CD14-positive monocyte (primary cell): ENCODE data around the gene CDKN1C. TPM values are rescaled to one million over a fixed set of nuclear protein-coding genes. Genes with fewer than 3 reads are reported as not detected.
A peak's percentile ranks its signal among the peaks of the same experiment; 100 is the strongest.

Source experiments
- DNase-seq, 3 donors: peaks; one replicate each; pipeline ENCODE4 v3.0.0-alpha.2; 2011 to 2022
- H2AFZ ChIP-seq: 2 replicates; pipeline ENCODE4 v1.6.0; 2012; ENCODE audit warnings: mild to moderate bottlenecking, low read depth, low read length, inconsistent platforms; ENCODE audit not compliant: insufficient read depth, poor library complexity, severe bottlenecking
- H3K27ac ChIP-seq, 2 donors: 1 replicate in 1 of 2; 2 replicates in 1 of 2; pipeline ENCODE4 v1.5.1; 2012 to 2013; ENCODE audit warnings: low read length in 2 of 2, control low read depth in 1 of 2, inconsistent platforms in 1 of 2, low read depth in 1 of 2, mild to moderate bottlenecking in 1 of 2
- H3K27me3 ChIP-seq, 2 donors: one replicate each; pipeline versions ENCODE4 v1.6.0 to v1.6.1; 2011 to 2013; ENCODE audit warnings: low read length in 2 of 2; ENCODE audit not compliant: control insufficient read depth in 2 of 2, insufficient read depth in 2 of 2
- H3K36me3 ChIP-seq, 2 donors: replicated peaks in 1 of 2; 1 replicate in 1 of 2; 2 replicates in 1 of 2; pipeline versions ENCODE4 v1.5.1 to v1.6.1; 2012 to 2013; ENCODE audit warnings: low read length in 2 of 2, control low read depth in 1 of 2, inconsistent platforms in 1 of 2, mild to moderate bottlenecking in 1 of 2; ENCODE audit not compliant: insufficient read depth in 2 of 2, control insufficient read depth in 1 of 2
- H3K4me1 ChIP-seq, 2 donors: 1 replicate in 1 of 2; 2 replicates in 1 of 2; pipeline versions ENCODE4 v1.5.1 to v1.6.1; 2012 to 2013; ENCODE audit warnings: low read length in 2 of 2, control low read depth in 1 of 2, inconsistent platforms in 1 of 2, mild to moderate bottlenecking in 1 of 2, moderate library complexity in 1 of 2; ENCODE audit not compliant: insufficient read depth in 2 of 2, control insufficient read depth in 1 of 2
- H3K4me2 ChIP-seq: replicated peaks from 2 replicates; pipeline ENCODE3; 2012; ENCODE audit warnings: low read length, moderate library complexity, mild to moderate bottlenecking; ENCODE audit not compliant: poor library complexity, severe bottlenecking; ENCODE audit errors: extremely low read depth
- H3K4me3 ChIP-seq, 3 experiments: fragments of 200-600 bp in 1 of 3; sonication (generic) in 1 of 3; replicated peaks in 1 of 3; 1 replicate in 2 of 3; 2 replicates in 1 of 3; pipeline ENCODE4 v1.5.1; 2011 to 2013; ENCODE audit warnings: low read length in 3 of 3, mild to moderate bottlenecking in 3 of 3, control low read depth in 2 of 3, low read depth in 2 of 3, inconsistent platforms in 1 of 3, moderate library complexity in 1 of 3
- H3K79me2 ChIP-seq: 2 replicates; pipeline ENCODE4 v1.6.0; 2012; ENCODE audit warnings: mild to moderate bottlenecking, control low read depth, inconsistent platforms, low read length, moderate library complexity; ENCODE audit not compliant: insufficient read depth
- H3K9ac ChIP-seq: 2 replicates; pipeline ENCODE4 v1.6.0; 2017; ENCODE audit warnings: low read length, mild to moderate bottlenecking; ENCODE audit not compliant: insufficient read depth, poor library complexity, severe bottlenecking
- H3K9me3 ChIP-seq, 2 donors: replicated peaks in 1 of 2; 1 replicate in 1 of 2; 2 replicates in 1 of 2; pipeline versions ENCODE4 v1.5.1 to v1.6.1; 2012 to 2013; ENCODE audit warnings: low read length in 2 of 2, control low read depth in 1 of 2; ENCODE audit not compliant: control insufficient read depth in 1 of 2, insufficient read depth in 1 of 2
- H4K20me1 ChIP-seq: 2 replicates; pipeline ENCODE4 v1.6.0; 2012; ENCODE audit warnings: mild to moderate bottlenecking, low read length, control low read depth, moderate library complexity; ENCODE audit not compliant: insufficient read depth
- H3K27ac Mint-ChIP-seq, 7 donors: one replicate each; pipeline ENCODE4 v1.8.0; 2020; ENCODE audit warnings: mild to moderate bottlenecking in 7 of 7, mixed read lengths in 7 of 7, moderate library complexity in 6 of 7, inconsistent platforms in 2 of 7
- H3K27me3 Mint-ChIP-seq, 3 donors: one replicate each; pipeline ENCODE4 v1.8.0; 2021 to 2022; ENCODE audit warnings: low read depth in 3 of 3, mild to moderate bottlenecking in 3 of 3, mixed read lengths in 3 of 3, moderate library complexity in 3 of 3, inconsistent platforms in 1 of 3
- H3K36me3 Mint-ChIP-seq, 2 donors: one replicate each; pipeline ENCODE4 v1.8.0; 2020; ENCODE audit warnings: mixed read lengths in 2 of 2, inconsistent platforms in 1 of 2, mild to moderate bottlenecking in 1 of 2
- H3K4me1 Mint-ChIP-seq: one replicate; pipeline ENCODE4 v1.8.0; 2020; ENCODE audit warnings: mild to moderate bottlenecking, mixed read lengths
- H3K4me3 Mint-ChIP-seq, 2 donors: one replicate each; pipeline ENCODE4 v1.8.0; 2020; ENCODE audit warnings: mild to moderate bottlenecking in 2 of 2, mixed read lengths in 2 of 2, moderate library complexity in 1 of 2
- H3K9me3 Mint-ChIP-seq, 7 donors: one replicate each; pipeline ENCODE4 v1.8.0; 2020 to 2022; ENCODE audit warnings: mixed read lengths in 7 of 7, mild to moderate bottlenecking in 6 of 7, moderate library complexity in 6 of 7, inconsistent platforms in 2 of 7
- WGBS: methylation state at CpG from one replicate; pipeline ENCODE4 v1.1.5; 2013; ENCODE audit warnings: missing lambda C conversion rate; ENCODE audit not compliant: insufficient coverage; 5-methylcytosine and 5-hydroxymethylcytosine counted together
- intact Hi-C, 2 donors: fragments of 100-400 bp; cut with micrococcal nuclease; formaldehyde crosslinking; loops; one replicate each; pipeline versions ENCODE4 v1.15.0 to v1.15.1; 2023
- polyA plus RNA-seq, 3 donors: library from polyadenylated mRNA; depleted of rRNA in 1 of 3; unstranded in 2 of 3; stranded (reverse) in 1 of 3; fragments of 300-500 nt in 2 of 3; fragments of >200 nt in 1 of 3; fragmentation: Illumina TruSeq in 2 of 3; gene quantifications; 1 replicate in 2 of 3; 2 replicates in 1 of 3; pipeline ENCODE4 v1.2.3, GENCODE V29; 2012 to 2021
- TF ChIP-seq, protein P1 (sequence below): fragments of 200-600 bp; IDR thresholded peaks from one replicate; pipeline ENCODE4 v1.8.0; 2022; ENCODE audit warnings: antibody characterized with exemption, mild to moderate bottlenecking

The CDKN1C gene
- polyA plus RNA-seq, 3 donors: 3.2 to 36.4 (median 4.7) TPM

- WGBS: 79% methylated on average over 13 of the region's 13 CpGs
- DNase-seq: no peak
Observed at GRCh38 chr11:2913019-2913431, 27.4 kb upstream of the CDKN1C start.

GRCh38 chr11:2912498-2912897 is 26.9 kb upstream of the CDKN1C start:
- H3K36me3 Mint-ChIP-seq: peaks cover 4 to 23% of the 10 kb centered on the region in 2 donors

More at GRCh38 chr11:2913019-2913431, 27.4 kb upstream of the CDKN1C start:
- Mint-ChIP-seq H3K4me3 (no peak overlapping the region), H3K4me1 (peaks cover 15% of the 10 kb centered on the region), H3K9me3 (peaks cover 0 to 2% (median 0%) of the 10 kb centered on the region in 7 donors), H3K36me3 (peaks cover 4 to 17% of the 10 kb centered on the region in 2 donors), H3K27ac (peak overlapping the region in 1 of 7 donors; percentile 42), H3K27me3 (peaks cover 19 to 27% (median 20%) of the 10 kb centered on the region in 3 donors)
- H2AFZ ChIP-seq: no peak overlapping the region
- no peaks in the 10 kb centered on the region for H3K36me3 ChIP-seq
- no peak overlapping the region for H3K27ac ChIP-seq
- H3K4me1 ChIP-seq: no peaks in the 10 kb centered on the region
- TF ChIP-seq, protein P1, sequence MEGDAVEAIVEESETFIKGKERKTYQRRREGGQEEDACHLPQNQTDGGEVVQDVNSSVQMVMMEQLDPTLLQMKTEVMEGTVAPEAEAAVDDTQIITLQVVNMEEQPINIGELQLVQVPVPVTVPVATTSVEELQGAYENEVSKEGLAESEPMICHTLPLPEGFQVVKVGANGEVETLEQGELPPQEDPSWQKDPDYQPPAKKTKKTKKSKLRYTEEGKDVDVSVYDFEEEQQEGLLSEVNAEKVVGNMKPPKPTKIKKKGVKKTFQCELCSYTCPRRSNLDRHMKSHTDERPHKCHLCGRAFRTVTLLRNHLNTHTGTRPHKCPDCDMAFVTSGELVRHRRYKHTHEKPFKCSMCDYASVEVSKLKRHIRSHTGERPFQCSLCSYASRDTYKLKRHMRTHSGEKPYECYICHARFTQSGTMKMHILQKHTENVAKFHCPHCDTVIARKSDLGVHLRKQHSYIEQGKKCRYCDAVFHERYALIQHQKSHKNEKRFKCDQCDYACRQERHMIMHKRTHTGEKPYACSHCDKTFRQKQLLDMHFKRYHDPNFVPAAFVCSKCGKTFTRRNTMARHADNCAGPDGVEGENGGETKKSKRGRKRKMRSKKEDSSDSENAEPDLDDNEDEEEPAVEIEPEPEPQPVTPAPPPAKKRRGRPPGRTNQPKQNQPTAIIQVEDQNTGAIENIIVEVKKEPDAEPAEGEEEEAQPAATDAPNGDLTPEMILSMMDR: no peak
- H3K4me3 ChIP-seq: no peak overlapping the region
- peaks cover 19% of the 10 kb centered on the region for H4K20me1 ChIP-seq
- H3K27me3 ChIP-seq: peaks cover 0 to 3% of the 10 kb centered on the region in 2 donors
- H3K9ac ChIP-seq: no peak overlapping the region
- H3K9me3 ChIP-seq: no peaks in the 10 kb centered on the region
- no peak overlapping the region for H3K4me2 ChIP-seq
- H3K79me2 ChIP-seq: no peaks in the 10 kb centered on the region
- intact Hi-C loops: no loop called here

More at GRCh38 chr11:2912498-2912897, 26.9 kb upstream of the CDKN1C start:
- no peak overlapping the region for H3K4me3 Mint-ChIP-seq
- TF ChIP-seq, protein P1: no peak
- no peak overlapping the region for H3K9ac ChIP-seq
- peaks cover 0 to 2% (median 0%) of the 10 kb centered on the region in 7 donors for H3K9me3 Mint-ChIP-seq
- DNase-seq: peak; percentile 49 to 73 (median 59)
- H3K4me2 ChIP-seq: no peak overlapping the region
- no peak overlapping the region for H3K27ac ChIP-seq
- H4K20me1 ChIP-seq: peaks cover 19% of the 10 kb centered on the region
- no peak overlapping the region for H3K4me3 ChIP-seq
- H3K4me1 Mint-ChIP-seq: peaks cover 15% of the 10 kb centered on the region
- peaks cover 0 to 3% of the 10 kb centered on the region in 2 donors for H3K27me3 ChIP-seq
- peaks cover 17 to 30% (median 20%) of the 10 kb centered on the region in 3 donors for H3K27me3 Mint-ChIP-seq
- H3K9me3 ChIP-seq: no peaks in the 10 kb centered on the region
- no peak overlapping the region for H3K27ac Mint-ChIP-seq
- H3K79me2 ChIP-seq: no peaks in the 10 kb centered on the region
- H3K4me1 ChIP-seq: no peaks in the 10 kb centered on the region
- intact Hi-C loops: no loop called here
- WGBS: 59% methylated on average over 4 of the region's 5 CpGs
- H2AFZ ChIP-seq: no peak overlapping the region
- no peaks in the 10 kb centered on the region for H3K36me3 ChIP-seq
